ENCODE measurements around the gene RPE. TPM values are rescaled to one million over a fixed set of nuclear protein-coding genes. Genes with fewer than 3 reads are reported as not detected.

Gene RPE
- total RNA-seq, 2 donors from 2014 or later, result 58.4 TPM

GRCh38 chr2:209970711-209971110 is 31.7 kb upstream of the RPE start:
- H3K27me3 ChIP-seq (ENCODE audit: control insufficient read depth, insufficient read depth, low read length, poor library complexity, severe bottlenecking), result no peaks in the 10 kb centered on the region
- H3K27ac ChIP-seq (ENCODE audit: low read depth, low read length), result no peak overlapping the region
- no peaks in the 10 kb centered on the region for H3K4me1 ChIP-seq (ENCODE audit: control insufficient read depth, insufficient read depth, low read length)
- no peak for DNase-seq
- no peaks in the 10 kb centered on the region for H3K9me3 ChIP-seq (ENCODE audit: control insufficient read depth, low read length)
- Mint-ChIP-seq H3K27me3 (ENCODE audit: insufficient read depth) (peaks cover 10% of the 10 kb centered on the region), H3K36me3 (ENCODE audit: low read depth) (no peaks in the 10 kb centered on the region), H3K4me1 (no peaks in the 10 kb centered on the region), H3K4me3 (no peak overlapping the region), H3K27ac (no peak overlapping the region), H3K9me3 (no peaks in the 10 kb centered on the region)
- no peak overlapping the region for H3K9ac ChIP-seq (ENCODE audit: extremely low read depth, low read length, poor library complexity, severe bottlenecking)
- H3K36me3 ChIP-seq (ENCODE audit: control insufficient read depth, insufficient read depth, low read length), result no peaks in the 10 kb centered on the region
- TF ChIP-seq, protein P1, sequence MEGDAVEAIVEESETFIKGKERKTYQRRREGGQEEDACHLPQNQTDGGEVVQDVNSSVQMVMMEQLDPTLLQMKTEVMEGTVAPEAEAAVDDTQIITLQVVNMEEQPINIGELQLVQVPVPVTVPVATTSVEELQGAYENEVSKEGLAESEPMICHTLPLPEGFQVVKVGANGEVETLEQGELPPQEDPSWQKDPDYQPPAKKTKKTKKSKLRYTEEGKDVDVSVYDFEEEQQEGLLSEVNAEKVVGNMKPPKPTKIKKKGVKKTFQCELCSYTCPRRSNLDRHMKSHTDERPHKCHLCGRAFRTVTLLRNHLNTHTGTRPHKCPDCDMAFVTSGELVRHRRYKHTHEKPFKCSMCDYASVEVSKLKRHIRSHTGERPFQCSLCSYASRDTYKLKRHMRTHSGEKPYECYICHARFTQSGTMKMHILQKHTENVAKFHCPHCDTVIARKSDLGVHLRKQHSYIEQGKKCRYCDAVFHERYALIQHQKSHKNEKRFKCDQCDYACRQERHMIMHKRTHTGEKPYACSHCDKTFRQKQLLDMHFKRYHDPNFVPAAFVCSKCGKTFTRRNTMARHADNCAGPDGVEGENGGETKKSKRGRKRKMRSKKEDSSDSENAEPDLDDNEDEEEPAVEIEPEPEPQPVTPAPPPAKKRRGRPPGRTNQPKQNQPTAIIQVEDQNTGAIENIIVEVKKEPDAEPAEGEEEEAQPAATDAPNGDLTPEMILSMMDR (conservative IDR thresholded peaks at IDR 0.05), result no peak
- WGBS, 2 experiments (ENCODE audit: insufficient coverage in 1 of 2, insufficient read length in 1 of 2), result 85 to 88% methylated on average over 3 to 4 of the region's 4 CpGs
- H3K4me3 ChIP-seq (ENCODE audit: low read length), result no peak overlapping the region

DNA sequence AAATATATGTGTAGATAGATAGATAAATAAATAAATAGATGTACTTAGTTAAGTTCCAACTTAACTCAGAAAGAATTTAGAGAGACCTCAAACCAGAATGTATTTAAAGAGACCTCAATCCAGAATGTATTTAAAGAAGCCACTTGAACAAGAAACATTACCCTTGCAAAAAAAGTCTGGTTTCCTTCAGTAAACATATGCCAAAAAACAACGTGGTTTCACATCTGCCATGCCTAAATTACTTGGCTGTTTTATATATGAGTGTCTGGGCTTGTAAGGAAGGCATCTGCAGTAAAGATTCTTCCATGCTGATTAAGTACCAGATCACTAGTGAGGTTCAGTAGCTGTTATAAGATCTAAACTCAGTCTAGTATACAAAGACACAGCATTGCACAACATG is 29.1 kb upstream of the RPE start:
- no peaks in the 10 kb centered on the region for H3K9me3 ChIP-seq (ENCODE audit: control insufficient read depth, low read length)
- H3K4me1 ChIP-seq (ENCODE audit: control insufficient read depth, insufficient read depth, low read length), result no peaks in the 10 kb centered on the region
- H3K4me3 ChIP-seq (ENCODE audit: low read length), result no peak overlapping the region
- TF ChIP-seq, protein P1 (conservative IDR thresholded peaks at IDR 0.05), result no peak
- H3K9me3 Mint-ChIP-seq, result no peaks in the 10 kb centered on the region
- no peak overlapping the region for H3K27ac ChIP-seq (ENCODE audit: low read depth, low read length)
- no peak overlapping the region for H3K4me3 Mint-ChIP-seq
- no peak overlapping the region for H3K9ac ChIP-seq (ENCODE audit: extremely low read depth, low read length, poor library complexity, severe bottlenecking)
- H3K27ac Mint-ChIP-seq, result no peak overlapping the region
- H3K27me3 Mint-ChIP-seq (ENCODE audit: insufficient read depth), result peaks cover 10% of the 10 kb centered on the region
- no peaks in the 10 kb centered on the region for H3K27me3 ChIP-seq (ENCODE audit: control insufficient read depth, insufficient read depth, low read length, poor library complexity, severe bottlenecking)
- 88% methylated on average over 1 of the region's 1 CpG; no CpG with 5 or more reads in 1 of the 2 experiments for WGBS, 2 experiments (ENCODE audit: insufficient coverage in 1 of 2, insufficient read length in 1 of 2)
- no peak for DNase-seq
- H3K36me3 ChIP-seq (ENCODE audit: control insufficient read depth, insufficient read depth, low read length), result no peaks in the 10 kb centered on the region
- H3K36me3 Mint-ChIP-seq (ENCODE audit: low read depth), result no peaks in the 10 kb centered on the region
- no peaks in the 10 kb centered on the region for H3K4me1 Mint-ChIP-seq

DNA sequence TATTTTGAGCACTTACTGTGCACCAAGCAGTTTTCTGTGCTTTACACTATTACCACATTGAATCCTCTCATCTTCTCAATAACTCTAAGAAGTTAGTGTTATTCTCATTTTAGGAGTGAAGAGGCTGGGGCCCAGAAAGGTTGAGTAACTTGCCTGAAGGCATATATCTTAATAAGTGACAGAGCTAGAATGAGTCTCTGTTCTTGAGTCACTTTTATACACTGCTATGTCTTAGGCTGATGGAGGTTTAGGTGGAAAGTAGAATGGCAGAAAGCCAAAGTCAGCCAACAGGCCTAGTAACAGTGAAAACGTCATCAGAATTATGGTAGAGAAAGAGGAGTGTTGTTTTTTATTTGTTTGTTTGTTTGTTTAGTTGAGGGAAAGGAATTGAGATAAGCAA is 27.9 kb upstream of the RPE start:
- H3K36me3 Mint-ChIP-seq (ENCODE audit: low read depth), result no peaks in the 10 kb centered on the region
- H3K4me1 Mint-ChIP-seq, result no peaks in the 10 kb centered on the region
- Histone ChIP-seq H3K4me3 (ENCODE audit: low read length) (no peak overlapping the region), H3K27me3 (ENCODE audit: control insufficient read depth, insufficient read depth, low read length, poor library complexity, severe bottlenecking) (no peaks in the 10 kb centered on the region), H3K9ac (ENCODE audit: extremely low read depth, low read length, poor library complexity, severe bottlenecking) (no peak overlapping the region), H3K27ac (ENCODE audit: low read depth, low read length) (no peak overlapping the region), H3K36me3 (ENCODE audit: control insufficient read depth, insufficient read depth, low read length) (no peaks in the 10 kb centered on the region), H3K4me1 (ENCODE audit: control insufficient read depth, insufficient read depth, low read length) (no peaks in the 10 kb centered on the region), H3K9me3 (ENCODE audit: control insufficient read depth, low read length) (no peaks in the 10 kb centered on the region)
- 67 to 78% methylated on average over 1 of the region's 1 CpG for WGBS, 2 experiments (ENCODE audit: insufficient coverage in 1 of 2, insufficient read length in 1 of 2)
- H3K27me3 Mint-ChIP-seq (ENCODE audit: insufficient read depth), result peaks cover 10% of the 10 kb centered on the region
- TF ChIP-seq, protein P1 (conservative IDR thresholded peaks at IDR 0.05), result no peak
- DNase-seq, result no peak
- no peak overlapping the region for H3K27ac Mint-ChIP-seq
- no peaks in the 10 kb centered on the region for H3K9me3 Mint-ChIP-seq
- H3K4me3 Mint-ChIP-seq, result no peak overlapping the region
